Aorta (tissue), 5 donors: ENCODE results near the gene MYBPC2. TPM values are rescaled to one million over a fixed set of nuclear protein-coding genes. Genes with fewer than 3 reads are reported as not detected.

ENCODE experiments used
- ATAC-seq: fragments of 200-7000 bp; cut with Tn5 transposase; one replicate; pipeline ENCODE4 v1.9.1; 2022; ENCODE audit warnings: moderate library complexity; ENCODE audit not compliant: low FRiP score
- DNase-seq, 2 donors: peaks; one replicate each; pipeline ENCODE4 v3.0.0-alpha.2; 2020
- H3K27ac ChIP-seq, 2 donors: one replicate each; pipeline ENCODE4 v1.5.1; 2013; ENCODE audit warnings: low read length in 2 of 2, mild to moderate bottlenecking in 2 of 2, moderate library complexity in 2 of 2, control low read depth in 1 of 2, inconsistent platforms in 1 of 2, low read depth in 1 of 2
- H3K27me3 ChIP-seq, 2 donors: one replicate each; pipeline ENCODE4 v1.6.1; 2013; ENCODE audit warnings: control low read depth in 1 of 2, low read length in 1 of 2, mild to moderate bottlenecking in 1 of 2, moderate library complexity in 1 of 2; ENCODE audit not compliant: insufficient read depth in 2 of 2, control insufficient read depth in 1 of 2
- H3K36me3 ChIP-seq, 2 donors: one replicate each; pipeline ENCODE4 v1.6.1; 2013; ENCODE audit warnings: control low read depth in 1 of 2, low read length in 1 of 2, mild to moderate bottlenecking in 1 of 2; ENCODE audit not compliant: insufficient read depth in 2 of 2, control insufficient read depth in 1 of 2
- H3K4me1 ChIP-seq, 2 donors: one replicate each; pipeline ENCODE4 v1.6.1; 2013; ENCODE audit warnings: low read length in 2 of 2, control low read depth in 1 of 2, mild to moderate bottlenecking in 1 of 2, moderate library complexity in 1 of 2; ENCODE audit not compliant: insufficient read depth in 2 of 2, control insufficient read depth in 1 of 2
- H3K4me3 ChIP-seq, 2 donors: one replicate each; pipeline ENCODE4 v1.5.1; 2013; ENCODE audit warnings: low read length in 2 of 2, control low read depth in 1 of 2, mild to moderate bottlenecking in 1 of 2
- H3K9me3 ChIP-seq: one replicate; pipeline ENCODE4 v1.6.1; 2013; ENCODE audit warnings: mild to moderate bottlenecking, low read length; ENCODE audit not compliant: control insufficient read depth
- WGBS, 2 donors: extraction: QIAGEN DNeasy Blood & Tissue Kit; methylation state at CpG; one replicate each; pipeline ENCODE4 v1.1.7; 2013; 5-methylcytosine and 5-hydroxymethylcytosine counted together
- intact Hi-C, 2 donors: fragments of 100-400 bp; cut with DNase I; formaldehyde crosslinking; loops; one replicate each; pipeline versions ENCODE4 v1.14.2 to v1.15.0; 2022
- polyA plus RNA-seq, 2 donors: library from polyadenylated mRNA; stranded (reverse); fragments of 200-250 nt; gene quantifications; one replicate each; pipeline ENCODE4 v1.2.3, GENCODE V29; 2013
- total RNA-seq, 2 donors: library from RNA; stranded (reverse); fragmentation: NEBNext Ultra II Directional; extraction: Animal tissue kit (Norgen Biotek cat#: 25700); gene quantifications; one replicate each; pipeline ENCODE4 v1.2.1, GENCODE V29; 2021
- donor health status: healthy with polysubstance abuse.
- donor health status: Bipolar disorder and iron deficiency.
- donor health status: DM: no; HTN: no; CAD: no.
- donor health status: DM: no; HTN: no; CAD: no.
- donor health status: DM: yes; HTN: yes; CAD: no.

Gene MYBPC2
- total and polyA plus RNA-seq, 4 donors: 0.03 TPM; not detected in 3

GRCh38 chr19:50459067-50459456 lies 26.4 kb downstream of the MYBPC2 start:
- no peaks in the 10 kb centered on the region for H3K27me3 ChIP-seq
- DNase-seq: no peak
- intact Hi-C loops: no loop called here
- H3K4me1 ChIP-seq: no peaks in the 10 kb centered on the region
- H3K9me3 ChIP-seq: no peaks in the 10 kb centered on the region
- no peaks in the 10 kb centered on the region for H3K36me3 ChIP-seq
- no peak for ATAC-seq
- WGBS, 2 donors: 65 to 66% methylated on average over 31 to 32 of the region's 32 CpGs
- H3K4me3 ChIP-seq: no peak overlapping the region
- no peak overlapping the region for H3K27ac ChIP-seq

GRCh38 chr19:50459638-50460037 lies 26.9 kb downstream of the MYBPC2 start:
- Histone ChIP-seq H3K9me3 (no peaks in the 10 kb centered on the region), H3K4me1 (no peaks in the 10 kb centered on the region), H3K27me3 (no peaks in the 10 kb centered on the region), H3K27ac (no peak overlapping the region), H3K4me3 (no peak overlapping the region), H3K36me3 (no peaks in the 10 kb centered on the region)
- 43 to 45% methylated on average over 1 of the region's 1 CpG for WGBS, 2 donors
- no peak for ATAC-seq
- intact Hi-C loops: loop anchor here in 1 of 2 donors (5.0 kb wide), 1 partner anchor 97 kb away; no protein-coding TSS in a partner anchor
- DNase-seq: no peak

GRCh38 chr19:50460161-50460765 lies 27.6 kb downstream of the MYBPC2 start:
- no peaks in the 10 kb centered on the region for H3K27me3 ChIP-seq
- intact Hi-C loops: loop anchor here in 1 of 2 donors (5.0 kb wide), 1 partner anchor 98 kb away; no protein-coding TSS in a partner anchor

GRCh38 chr19:50461066-50461875 lies 28.6 kb downstream of the MYBPC2 start:
- intact Hi-C loops: loop anchor here in 1 of 2 donors (5.0 kb wide), 1 partner anchor 99 kb away; no protein-coding TSS in a partner anchor
- H3K4me1 ChIP-seq: no peaks in the 10 kb centered on the region
- ATAC-seq (no peak), DNase-seq (no peak)
- no peak overlapping the region for H3K4me3 ChIP-seq
- no peaks in the 10 kb centered on the region for H3K36me3 ChIP-seq
- no peak overlapping the region for H3K27ac ChIP-seq
- no peaks in the 10 kb centered on the region for H3K27me3 ChIP-seq
- 34 to 37% methylated on average over 28 of the region's 28 CpGs for WGBS, 2 donors
- no peaks in the 10 kb centered on the region for H3K9me3 ChIP-seq

More at GRCh38 chr19:50460161-50460765, 27.6 kb downstream of the MYBPC2 start:
- DNase-seq (no peak), ATAC-seq (no peak)
- no peaks in the 10 kb centered on the region for H3K9me3 ChIP-seq
- H3K36me3 ChIP-seq: no peaks in the 10 kb centered on the region
- H3K4me1 ChIP-seq: no peaks in the 10 kb centered on the region
- WGBS, 2 donors: 15 to 21% methylated on average over 13 of the region's 13 CpGs
- H3K27ac ChIP-seq: no peak overlapping the region
- H3K4me3 ChIP-seq: no peak overlapping the region

GRCh38 chr19:50462970-50463369 lies 30.3 kb downstream of the MYBPC2 start:
- Histone ChIP-seq H3K4me1 (no peaks in the 10 kb centered on the region), H3K36me3 (no peaks in the 10 kb centered on the region), H3K27ac (no peak overlapping the region), H3K9me3 (no peaks in the 10 kb centered on the region), H3K27me3 (no peaks in the 10 kb centered on the region), H3K4me3 (no peak overlapping the region)
- DNase-seq (no peak), ATAC-seq (no peak)
- intact Hi-C loops: loop anchor here in 1 of 2 donors (5.0 kb wide), 1 partner anchor 101 kb away; no protein-coding TSS in a partner anchor
- WGBS, 2 donors: 75% methylated on average over 7 of the region's 7 CpGs

GRCh38 chr19:50464348-50464747 lies 31.7 kb downstream of the MYBPC2 start:
- H3K4me3 ChIP-seq: no peak overlapping the region
- intact Hi-C loops: loop anchor here in 1 of 2 donors (5.0 kb wide), 1 partner anchor 102 kb away; no protein-coding TSS in a partner anchor
- H3K27me3 ChIP-seq: no peaks in the 10 kb centered on the region
- 80 to 82% methylated on average over 19 of the region's 19 CpGs for WGBS, 2 donors
- DNase-seq (no peak), ATAC-seq (no peak)
- no peaks in the 10 kb centered on the region for H3K9me3 ChIP-seq
- H3K27ac ChIP-seq: no peak overlapping the region
- H3K4me1 ChIP-seq: no peaks in the 10 kb centered on the region
- H3K36me3 ChIP-seq: no peaks in the 10 kb centered on the region

GRCh38 chr19:50465000-50465399 lies 32.3 kb downstream of the MYBPC2 start:
- Histone ChIP-seq H3K4me1 (no peaks in the 10 kb centered on the region), H3K27me3 (no peaks in the 10 kb centered on the region), H3K27ac (no peak overlapping the region), H3K36me3 (no peaks in the 10 kb centered on the region), H3K9me3 (no peaks in the 10 kb centered on the region), H3K4me3 (no peak overlapping the region)
- WGBS, 2 donors: 76 to 79% methylated on average over 13 of the region's 13 CpGs
- intact Hi-C loops: loop anchor here in 1 of 2 donors (5.0 kb wide), 1 partner anchor 103 kb away; no protein-coding TSS in a partner anchor
- DNase-seq (no peak), ATAC-seq (no peak)

GRCh38 chr19:50465986-50466705 lies 33.5 kb downstream of the MYBPC2 start:
- intact Hi-C loops: no loop called here
- no peaks in the 10 kb centered on the region for H3K27me3 ChIP-seq
- H3K27ac ChIP-seq: no peak overlapping the region
- DNase-seq (no peak), ATAC-seq (no peak)
- H3K4me3 ChIP-seq: no peak overlapping the region
- no peaks in the 10 kb centered on the region for H3K36me3 ChIP-seq
- H3K4me1 ChIP-seq: no peaks in the 10 kb centered on the region
- no peaks in the 10 kb centered on the region for H3K9me3 ChIP-seq
- 48 to 53% methylated on average over 29 of the region's 29 CpGs for WGBS, 2 donors
